ENCODE results near the gene TAB2.

The TAB2 gene

DNA sequence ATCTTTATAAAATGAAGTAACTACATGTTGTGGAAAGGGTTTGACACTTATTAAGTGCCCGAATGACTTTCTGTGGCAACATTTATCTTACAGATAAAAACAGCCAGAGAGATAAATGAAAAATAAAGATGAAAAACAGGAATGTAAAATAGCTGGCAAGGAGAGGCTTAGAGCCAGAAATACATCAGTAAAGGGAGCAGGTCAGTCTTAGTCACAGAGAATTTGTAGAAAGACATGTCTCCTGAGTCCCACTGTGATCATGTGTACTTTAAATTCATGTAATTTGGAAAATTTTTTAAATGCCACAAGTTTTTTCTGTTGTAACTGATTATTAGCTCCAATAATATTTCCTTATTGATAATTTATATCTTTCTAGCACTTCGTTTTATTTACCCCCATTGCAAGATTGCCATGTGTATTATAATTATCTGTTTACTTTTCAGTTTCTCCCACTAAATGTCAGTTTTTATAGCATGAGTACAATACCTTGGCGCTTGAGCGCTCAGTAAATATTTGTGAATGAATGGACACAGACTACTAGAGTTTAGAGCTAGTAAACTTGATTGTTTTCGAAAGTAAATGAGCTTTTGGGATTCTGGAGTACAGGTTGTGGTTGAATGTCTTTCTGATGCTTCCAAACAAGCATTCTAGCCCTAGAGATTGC lies 15.2 kb downstream of the TAB2 start:
- TF ChIP-seq TEAD4 (IDR thresholded peaks at IDR 0.05), result peak; percentile 5; the same call in 1 of the 2 replicates
- TF ChIP-seq CEBPB (IDR thresholded peaks at IDR 0.05), result no peak
- no peak for TF ChIP-seq USF1 (IDR thresholded peaks at IDR 0.05)
- TF ChIP-seq, protein P1, sequence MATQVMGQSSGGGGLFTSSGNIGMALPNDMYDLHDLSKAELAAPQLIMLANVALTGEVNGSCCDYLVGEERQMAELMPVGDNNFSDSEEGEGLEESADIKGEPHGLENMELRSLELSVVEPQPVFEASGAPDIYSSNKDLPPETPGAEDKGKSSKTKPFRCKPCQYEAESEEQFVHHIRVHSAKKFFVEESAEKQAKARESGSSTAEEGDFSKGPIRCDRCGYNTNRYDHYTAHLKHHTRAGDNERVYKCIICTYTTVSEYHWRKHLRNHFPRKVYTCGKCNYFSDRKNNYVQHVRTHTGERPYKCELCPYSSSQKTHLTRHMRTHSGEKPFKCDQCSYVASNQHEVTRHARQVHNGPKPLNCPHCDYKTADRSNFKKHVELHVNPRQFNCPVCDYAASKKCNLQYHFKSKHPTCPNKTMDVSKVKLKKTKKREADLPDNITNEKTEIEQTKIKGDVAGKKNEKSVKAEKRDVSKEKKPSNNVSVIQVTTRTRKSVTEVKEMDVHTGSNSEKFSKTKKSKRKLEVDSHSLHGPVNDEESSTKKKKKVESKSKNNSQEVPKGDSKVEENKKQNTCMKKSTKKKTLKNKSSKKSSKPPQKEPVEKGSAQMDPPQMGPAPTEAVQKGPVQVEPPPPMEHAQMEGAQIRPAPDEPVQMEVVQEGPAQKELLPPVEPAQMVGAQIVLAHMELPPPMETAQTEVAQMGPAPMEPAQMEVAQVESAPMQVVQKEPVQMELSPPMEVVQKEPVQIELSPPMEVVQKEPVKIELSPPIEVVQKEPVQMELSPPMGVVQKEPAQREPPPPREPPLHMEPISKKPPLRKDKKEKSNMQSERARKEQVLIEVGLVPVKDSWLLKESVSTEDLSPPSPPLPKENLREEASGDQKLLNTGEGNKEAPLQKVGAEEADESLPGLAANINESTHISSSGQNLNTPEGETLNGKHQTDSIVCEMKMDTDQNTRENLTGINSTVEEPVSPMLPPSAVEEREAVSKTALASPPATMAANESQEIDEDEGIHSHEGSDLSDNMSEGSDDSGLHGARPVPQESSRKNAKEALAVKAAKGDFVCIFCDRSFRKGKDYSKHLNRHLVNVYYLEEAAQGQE (IDR thresholded peaks at IDR 0.05; ENCODE audit: low read depth), result no peak

GRCh38 chr6:149333266-149333620 lies 15.7 kb downstream of the TAB2 start:
- TF ChIP-seq ZBTB7A (IDR thresholded peaks at IDR 0.05; ENCODE audit: low read depth), result no peak
- no peak for TF ChIP-seq EP300 (IDR thresholded peaks at IDR 0.05; ENCODE audit: borderline replicate concordance)
- TF ChIP-seq FOXM1 (IDR thresholded peaks at IDR 0.05; ENCODE audit: borderline replicate concordance, low read depth), result no peak
- TF ChIP-seq CEBPB (IDR thresholded peaks at IDR 0.05), result no peak
- TF ChIP-seq USF1 (IDR thresholded peaks at IDR 0.05), result no peak
- TF ChIP-seq RAD21 (IDR thresholded peaks at IDR 0.05; ENCODE audit: low read depth), result no peak
- TF ChIP-seq, protein P1 (IDR thresholded peaks at IDR 0.05; ENCODE audit: low read depth), result no peak

- no peak for TF ChIP-seq USF1 (IDR thresholded peaks at IDR 0.05)
- no peak for TF ChIP-seq YY1 (IDR thresholded peaks at IDR 0.05; ENCODE audit: low read depth)
- no peak for TF ChIP-seq TAF1 (IDR thresholded peaks at IDR 0.05; ENCODE audit: low read depth)
- no peak for TF ChIP-seq TEAD4 (IDR thresholded peaks at IDR 0.05)
- no peak for TF ChIP-seq ZBTB7A (IDR thresholded peaks at IDR 0.05; ENCODE audit: low read depth)
- TF ChIP-seq, protein P1 (IDR thresholded peaks at IDR 0.05; ENCODE audit: low read depth), result no peak
- no peak for TF ChIP-seq NFIC (IDR thresholded peaks at IDR 0.05)
- no peak for TF ChIP-seq CEBPB (IDR thresholded peaks at IDR 0.05)
- no peak for TF ChIP-seq EGR1 (IDR thresholded peaks at IDR 0.05)
Measured at GRCh38 chr6:149334201-149334600, 16.7 kb downstream of the TAB2 start.

GRCh38 chr6:149334682-149335160 lies 17.2 kb downstream of the TAB2 start:
- TF ChIP-seq CEBPB (IDR thresholded peaks at IDR 0.05), result no peak
- TF ChIP-seq TCF12 (IDR thresholded peaks at IDR 0.05; ENCODE audit: low read depth), result peak; percentile 31; the same call in 1 of the 2 replicates
- TF ChIP-seq NFIC (IDR thresholded peaks at IDR 0.05), result peak; percentile 33; the same call in 1 of the 2 replicates
- TF ChIP-seq TEAD4 (IDR thresholded peaks at IDR 0.05), result peak; percentile 62
- no peak for TF ChIP-seq YY1 (IDR thresholded peaks at IDR 0.05; ENCODE audit: low read depth)
- peak; percentile 44; the same call in 1 of the 2 replicates for TF ChIP-seq EP300 (IDR thresholded peaks at IDR 0.05; ENCODE audit: borderline replicate concordance)
- TF ChIP-seq, protein P1 (IDR thresholded peaks at IDR 0.05; ENCODE audit: low read depth), result no peak
- TF ChIP-seq FOXM1 (IDR thresholded peaks at IDR 0.05; ENCODE audit: borderline replicate concordance, low read depth), result no peak

Data from Ishikawa (cell line).